Cardiac muscle cell (in vitro differentiated cells and primary cell): ENCODE results near the gene SDK2. TPM values are rescaled to one million over a fixed set of nuclear protein-coding genes. Genes with fewer than 3 reads are reported as not detected.

Experiments
- DNase-seq, 2 donors: peaks; one replicate each; pipeline versions ENCODE4 v3.0.0 to v3.0.0-alpha.2; 2010 to 2017; ENCODE audit warnings: low read depth in 1 of 2, low spot score in 1 of 2
- H3K27ac ChIP-seq: fragments of 200-600 bp; sonication (generic); 2 replicates; pipeline ENCODE4 v1.5.1; 2016
- H3K27me3 ChIP-seq: fragments of 200-600 bp; sonication (generic); 2 replicates; pipeline ENCODE4 v1.6.0; 2016; ENCODE audit warnings: control low read depth
- H3K36me3 ChIP-seq: fragments of 200-600 bp; sonication (generic); 2 replicates; pipeline ENCODE4 v1.5.1; 2016; ENCODE audit warnings: control low read depth
- H3K4me1 ChIP-seq: fragments of 200-600 bp; sonication (generic); 2 replicates; pipeline ENCODE4 v1.8.1; 2017; ENCODE audit warnings: low read depth, mild to moderate bottlenecking, mixed run types
- H3K4me3 ChIP-seq: fragments of 200-600 bp; sonication (generic); 2 replicates; pipeline ENCODE4 v1.5.1; 2016; ENCODE audit warnings: mild to moderate bottlenecking
- H3K9me3 ChIP-seq: fragments of 200-600 bp; sonication (generic); 2 replicates; pipeline ENCODE4 v1.5.1; 2017; ENCODE audit warnings: low read depth, mild to moderate bottlenecking, control low read depth
- polyA plus RNA-seq: library from polyadenylated mRNA; unstranded; fragments of >200 nt; fragmentation: Nextera tagmentation; extraction: Ambion mirVana; gene quantifications from 2 replicates; pipeline ENCODE4 v1.2.1, GENCODE V29; 2016
- total RNA-seq: library from RNA; depleted of rRNA; stranded (reverse); fragments of >200 nt; gene quantifications from 2 replicates; pipeline ENCODE4 v1.2.3, GENCODE V29; 2016
- TF ChIP-seq, protein P1 (sequence below): IDR thresholded peaks from 2 replicates; pipeline ENCODE4 v1.5.1; 2012; ENCODE audit warnings: low read depth, mild to moderate bottlenecking, low read length

The SDK2 gene
- total and polyA plus RNA-seq, 2 experiments from 2014 or later, result 11.8 to 46.8 TPM

GRCh38 chr17:73432624-73433190, 211.5 kb downstream of the SDK2 start:
- H3K27me3 ChIP-seq, result no peaks in the 10 kb centered on the region
- DNase-seq, result no peak

DNA sequence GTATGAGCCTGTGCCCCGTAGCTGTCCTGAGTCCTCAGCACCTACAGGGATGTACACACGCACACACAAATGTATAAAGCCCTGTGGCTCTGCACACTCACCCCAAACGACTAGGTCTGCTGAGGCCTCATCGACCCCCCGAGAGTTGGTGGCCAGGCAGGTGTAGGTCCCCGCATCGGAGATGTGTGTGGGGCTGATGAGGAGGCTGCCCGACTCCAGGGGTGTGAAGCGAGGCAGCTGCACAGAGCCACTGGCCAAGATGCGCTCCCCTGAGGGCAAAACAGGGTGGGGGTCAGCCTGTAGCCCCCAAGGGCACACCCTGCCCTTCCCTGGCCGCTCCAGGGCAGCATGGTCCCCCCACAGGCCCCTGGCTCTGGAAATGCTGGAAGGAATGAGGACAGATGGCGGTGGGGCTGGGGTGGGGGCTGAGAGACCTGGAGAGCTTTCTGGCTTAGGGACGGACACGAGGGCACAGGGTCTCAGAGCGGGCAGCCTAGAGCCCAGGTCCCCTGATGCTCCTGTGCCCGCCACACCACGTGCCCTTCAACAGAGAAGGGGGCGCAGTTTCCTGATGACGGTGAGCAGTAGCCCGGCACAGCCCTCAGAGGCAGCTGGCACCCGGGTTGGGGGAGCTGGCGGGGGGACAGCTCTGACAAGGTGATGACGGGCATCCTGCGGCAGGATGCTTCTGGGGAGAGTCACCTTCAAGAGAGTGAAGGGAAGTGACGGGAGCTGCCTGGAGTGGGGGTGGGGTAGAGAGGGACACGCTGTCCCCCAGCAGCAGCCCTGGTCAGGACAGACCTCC, 212.6 kb downstream of the SDK2 start:
- H3K9me3 ChIP-seq, result no peaks in the 10 kb centered on the region
- H3K27ac ChIP-seq, result no peak overlapping the region
- DNase-seq, result no peak
- no peak overlapping the region for H3K4me3 ChIP-seq
- H3K4me1 ChIP-seq, result no peaks in the 10 kb centered on the region
- H3K36me3 ChIP-seq, result peaks cover 3% of the 10 kb centered on the region
- TF ChIP-seq, protein P1, sequence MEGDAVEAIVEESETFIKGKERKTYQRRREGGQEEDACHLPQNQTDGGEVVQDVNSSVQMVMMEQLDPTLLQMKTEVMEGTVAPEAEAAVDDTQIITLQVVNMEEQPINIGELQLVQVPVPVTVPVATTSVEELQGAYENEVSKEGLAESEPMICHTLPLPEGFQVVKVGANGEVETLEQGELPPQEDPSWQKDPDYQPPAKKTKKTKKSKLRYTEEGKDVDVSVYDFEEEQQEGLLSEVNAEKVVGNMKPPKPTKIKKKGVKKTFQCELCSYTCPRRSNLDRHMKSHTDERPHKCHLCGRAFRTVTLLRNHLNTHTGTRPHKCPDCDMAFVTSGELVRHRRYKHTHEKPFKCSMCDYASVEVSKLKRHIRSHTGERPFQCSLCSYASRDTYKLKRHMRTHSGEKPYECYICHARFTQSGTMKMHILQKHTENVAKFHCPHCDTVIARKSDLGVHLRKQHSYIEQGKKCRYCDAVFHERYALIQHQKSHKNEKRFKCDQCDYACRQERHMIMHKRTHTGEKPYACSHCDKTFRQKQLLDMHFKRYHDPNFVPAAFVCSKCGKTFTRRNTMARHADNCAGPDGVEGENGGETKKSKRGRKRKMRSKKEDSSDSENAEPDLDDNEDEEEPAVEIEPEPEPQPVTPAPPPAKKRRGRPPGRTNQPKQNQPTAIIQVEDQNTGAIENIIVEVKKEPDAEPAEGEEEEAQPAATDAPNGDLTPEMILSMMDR, result no peak
- H3K27me3 ChIP-seq, result no peaks in the 10 kb centered on the region

More at GRCh38 chr17:73432624-73433190, 211.5 kb downstream of the SDK2 start:
- Histone ChIP-seq H3K4me1 (no peaks in the 10 kb centered on the region), H3K4me3 (no peak overlapping the region), H3K27ac (no peak overlapping the region), H3K9me3 (no peaks in the 10 kb centered on the region), H3K36me3 (peaks cover 3% of the 10 kb centered on the region)
- TF ChIP-seq, protein P1, result no peak

DNA sequence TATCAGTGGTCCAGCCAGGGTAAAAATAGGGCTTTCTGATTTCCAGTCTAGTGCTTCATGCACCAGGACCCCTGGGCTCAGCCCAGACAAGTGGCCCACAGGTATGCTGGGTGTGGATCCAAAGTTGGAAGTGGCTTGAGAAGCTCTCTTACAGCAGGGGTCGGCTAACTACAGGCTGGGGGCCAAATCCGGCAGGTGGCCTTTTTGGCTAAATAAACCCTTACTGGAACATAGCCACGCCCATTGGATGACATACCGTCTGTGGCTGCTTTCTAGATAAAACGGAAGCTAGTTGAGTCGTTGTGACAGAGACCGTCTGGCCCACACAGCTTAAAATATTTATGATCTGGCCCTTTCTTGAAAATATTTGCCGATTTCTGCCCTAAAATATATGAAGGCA, 213.4 kb downstream of the SDK2 start:
- DNase-seq, result peak in 1 of 2 donors; percentile 29
- no peak overlapping the region for H3K4me3 ChIP-seq
- TF ChIP-seq, protein P1, result no peak
- no peaks in the 10 kb centered on the region for H3K27me3 ChIP-seq
- H3K36me3 ChIP-seq, result peaks cover 3% of the 10 kb centered on the region
- no peaks in the 10 kb centered on the region for H3K4me1 ChIP-seq
- no peaks in the 10 kb centered on the region for H3K9me3 ChIP-seq
- H3K27ac ChIP-seq, result no peak overlapping the region

GRCh38 chr17:73430165-73430680, 214.0 kb downstream of the SDK2 start:
- no peak overlapping the region for H3K27ac ChIP-seq
- H3K4me1 ChIP-seq, result no peaks in the 10 kb centered on the region
- H3K9me3 ChIP-seq, result no peaks in the 10 kb centered on the region
- H3K27me3 ChIP-seq, result no peaks in the 10 kb centered on the region
- no peak for DNase-seq
- no peak overlapping the region for H3K4me3 ChIP-seq
- peaks cover 3% of the 10 kb centered on the region for H3K36me3 ChIP-seq
- TF ChIP-seq, protein P1, result no peak

DNA sequence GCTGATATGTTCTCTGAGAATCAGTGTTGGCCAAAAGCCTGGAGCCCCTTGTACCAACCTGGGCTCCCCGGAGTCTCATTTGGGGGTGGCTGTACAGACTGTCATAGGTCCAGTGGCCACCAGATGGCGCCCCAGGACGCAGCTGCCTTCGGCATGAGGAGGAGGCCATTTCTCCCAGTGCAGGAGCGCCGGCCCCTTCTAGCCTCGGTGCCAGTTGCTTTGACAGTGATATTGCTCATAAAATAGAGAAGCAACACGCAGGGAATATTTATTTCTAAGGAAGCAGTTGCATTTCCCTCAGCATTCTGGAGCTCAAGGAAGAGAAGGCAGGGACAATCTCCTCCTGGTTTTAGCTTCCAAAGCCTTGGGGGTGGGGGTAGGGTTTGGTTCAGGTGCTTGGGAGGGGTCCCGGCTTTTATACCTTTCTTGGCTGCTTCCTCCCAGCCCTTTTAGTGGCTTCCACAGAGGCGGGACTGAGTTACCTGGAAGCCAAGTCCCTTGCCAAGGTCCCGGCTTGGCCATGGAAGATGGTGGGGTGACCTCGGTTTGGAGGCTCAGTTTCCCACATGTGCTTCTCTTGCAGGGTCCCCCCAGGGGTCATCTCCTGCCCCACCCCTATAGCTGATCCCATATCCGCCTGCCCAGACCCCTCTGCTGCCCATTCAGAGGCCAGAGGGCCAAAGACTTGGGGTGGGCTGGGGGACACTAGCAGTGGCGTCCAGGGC, 214.6 kb downstream of the SDK2 start:
- peaks cover 3% of the 10 kb centered on the region for H3K36me3 ChIP-seq
- H3K9me3 ChIP-seq, result no peaks in the 10 kb centered on the region
- no peak overlapping the region for H3K27ac ChIP-seq
- H3K4me1 ChIP-seq, result no peaks in the 10 kb centered on the region
- H3K4me3 ChIP-seq, result no peak overlapping the region
- TF ChIP-seq, protein P1, result peak; percentile 98
- no peaks in the 10 kb centered on the region for H3K27me3 ChIP-seq
- DNase-seq, result peak; percentile 84 to 92
